Endothelial cell of umbilical vein (primary cell): ENCODE measurements around the gene CREG1. TPM values are rescaled to one million over a fixed set of nuclear protein-coding genes. Genes with fewer than 3 reads are reported as not detected.

Experiments
- BruUV-seq: library from RNA; stranded (reverse); fragments of 400-500 nt; replicated peaks from 2 replicates; lab custom pipeline; 2021; lab: Mats Ljungman, UMichigan
- CTCF ChIA-PET: fragments of 300-600, 350-600 bp; sonication (Branson Sonifier 250); formaldehyde crosslinking; loops from one replicate; lab custom pipeline; 2021; ENCODE audit warnings: antibody characterized with exemption, inconsistent platforms; lab: Charles Lee
- POLR2A ChIA-PET: fragments of 300-600, 350-600 bp; sonication (Branson Sonifier 250); formaldehyde crosslinking; loops from one replicate; lab custom pipeline; 2021; ENCODE audit warnings: antibody characterized with exemption, inconsistent platforms; lab: Charles Lee
- DNase-seq: peaks from one replicate; pipeline ENCODE4 v3.0.0-alpha.2; 2011; ENCODE audit warnings: low read depth, low spot score
- FAIRE-seq: peaks from 2 replicates; lab custom pipeline; 2011; peaks lifted over from hg19 to GRCh38; lab: Jason Lieb, UNC
- H2AFZ ChIP-seq: 2 replicates; pipeline ENCODE4 v1.6.0; 2012; ENCODE audit warnings: low read depth, low read length, control low read depth, inconsistent platforms
- H3K27ac ChIP-seq: 2 replicates; pipeline ENCODE4 v1.5.1; 2011; ENCODE audit warnings: low read depth, mild to moderate bottlenecking, control low read depth, low read length, moderate library complexity; ENCODE audit not compliant: insufficient read depth
- H3K27me3 ChIP-seq, 2 experiments: 2 replicates each; pipeline versions ENCODE4 v1.6.0 to v1.6.1; 2011; ENCODE audit warnings: low read length in 2 of 2, mixed read lengths in 1 of 2; ENCODE audit not compliant: control insufficient read depth in 2 of 2, insufficient read depth in 2 of 2
- H3K36me3 ChIP-seq, 2 experiments: 2 replicates in 1 of 2; 3 replicates in 1 of 2; pipeline ENCODE4 v1.5.1; 2011; ENCODE audit warnings: low read length in 2 of 2, mild to moderate bottlenecking in 1 of 2, moderate library complexity in 1 of 2; ENCODE audit not compliant: control insufficient read depth in 2 of 2, insufficient read depth in 2 of 2; ENCODE audit errors: extremely low read depth in 1 of 2
- H3K4me1 ChIP-seq: 3 replicates; pipeline ENCODE4 v1.5.1; 2011; ENCODE audit warnings: mild to moderate bottlenecking, low read length; ENCODE audit not compliant: control insufficient read depth, insufficient read depth; ENCODE audit errors: extremely low read depth
- H3K4me2 ChIP-seq: 2 replicates; pipeline ENCODE4 v1.6.1; 2011; ENCODE audit warnings: low read length, control low read depth, mixed read lengths; ENCODE audit not compliant: insufficient read depth
- H3K4me3 ChIP-seq, 3 experiments: fragments of 200-600 bp in 1 of 3; sonication (generic), shearing (Covaris generic) in 1 of 3; replicated peaks in 1 of 3; 2 replicates each; pipeline ENCODE4 v1.5.1; 2011 to 2016; ENCODE audit warnings: control low read depth in 3 of 3, low read length in 3 of 3, mild to moderate bottlenecking in 2 of 3, inconsistent platforms in 1 of 3, low read depth in 1 of 3, moderate library complexity in 1 of 3; ENCODE audit not compliant: insufficient read depth in 1 of 3
- H3K79me2 ChIP-seq: 2 replicates; pipeline ENCODE4 v1.6.0; 2012; ENCODE audit warnings: low read length, inconsistent platforms; ENCODE audit not compliant: control insufficient read depth, insufficient read depth
- H3K9ac ChIP-seq: replicated peaks from 2 replicates; pipeline ENCODE3; 2011; ENCODE audit warnings: low read length, control low read depth; ENCODE audit not compliant: insufficient read depth; ENCODE audit errors: extremely low read depth
- H3K9me1 ChIP-seq: replicated peaks from 3 replicates; pipeline ENCODE4 v1.6.0; 2011; ENCODE audit warnings: mild to moderate bottlenecking, low read length; ENCODE audit not compliant: control insufficient read depth, insufficient read depth; ENCODE audit errors: extremely low read depth
- H3K9me3 ChIP-seq: replicated peaks from 2 replicates; pipeline ENCODE4 v1.5.1; 2012; ENCODE audit warnings: low read length, inconsistent platforms; ENCODE audit not compliant: control insufficient read depth, insufficient read depth
- H4K20me1 ChIP-seq: replicated peaks from 2 replicates; pipeline ENCODE3; 2011; ENCODE audit warnings: mild to moderate bottlenecking, low read length; ENCODE audit not compliant: control insufficient read depth, insufficient read depth; ENCODE audit errors: extremely low read depth
- EZH2 ChIP-seq: IDR thresholded peaks from 2 replicates; pipeline ENCODE4 v1.6.1; 2012; ENCODE audit warnings: borderline replicate concordance, low read depth, mild to moderate bottlenecking, moderate library complexity, low read length, inconsistent platforms; ENCODE audit not compliant: severe bottlenecking
- FOS ChIP-seq: IDR thresholded peaks from 2 replicates; pipeline ENCODE4 v1.6.1; 2011; ENCODE audit warnings: mild to moderate bottlenecking, low read length, moderate library complexity, borderline replicate concordance; ENCODE audit not compliant: insufficient read depth
- GATA2 ChIP-seq: IDR thresholded peaks from 2 replicates; pipeline ENCODE4 v1.7.0; 2011; ENCODE audit warnings: low read depth, mild to moderate bottlenecking, moderate library complexity, mixed read lengths, low read length; ENCODE audit not compliant: insufficient read length, insufficient read depth
- JUN ChIP-seq: IDR thresholded peaks from 2 replicates; pipeline ENCODE4 v1.6.1; 2011; ENCODE audit warnings: borderline replicate concordance, low read depth; ENCODE audit not compliant: insufficient read length, insufficient read depth
- MYC ChIP-seq: IDR thresholded peaks from one replicate; pipeline ENCODE4 v1.6.1; 2011; ENCODE audit warnings: mild to moderate bottlenecking, low read depth, low read length
- POLR2A ChIP-seq: IDR thresholded peaks from 2 replicates; pipeline ENCODE4 v1.6.1; 2012; ENCODE audit warnings: low read depth, mild to moderate bottlenecking, control low read depth, low read length
- POLR2AphosphoS5 ChIP-seq: IDR thresholded peaks from 2 replicates; pipeline ENCODE4 v1.6.1; 2012; ENCODE audit warnings: low read depth, mild to moderate bottlenecking, control low read depth, low read length, moderate library complexity; ENCODE audit not compliant: insufficient read depth
- dilution Hi-C: fragments of 300-500 bp; cut with MboI; formaldehyde crosslinking; loops from one replicate; pipeline ENCODE4 v1.15.0; 2019; ENCODE audit warnings: low sequenced_read_pairs; ENCODE audit not compliant: extremely low pct_ligation_motif_present
- intact Hi-C: fragments of 100-400 bp; cut with micrococcal nuclease; formaldehyde crosslinking; loops from one replicate; pipeline ENCODE4 v1.10.0; 2022
- polyA plus RNA-seq, 4 experiments: library from polyadenylated mRNA; depleted of rRNA in 3 of 4; stranded (reverse) in 3 of 4; unstranded in 1 of 4; fragments of >200 nt; gene quantifications; 2 replicates each; pipeline versions ENCODE4 v1.2.1 to v1.2.3, GENCODE V29; 2011 to 2012; ENCODE audit warnings: missing spikeins in 1 of 4
- total RNA-seq: library from RNA; stranded (reverse); gene quantifications from 2 replicates; pipeline ENCODE4 v1.2.3, GENCODE V29; 2021
- TF ChIP-seq, protein P1 (sequence below), 2 donors: IDR thresholded peaks; 1 replicate in 1 of 2; 2 replicates in 1 of 2; pipeline ENCODE4 v1.5.1; 2011; ENCODE audit warnings: low read length in 2 of 2, mild to moderate bottlenecking in 2 of 2, moderate library complexity in 2 of 2, control low read depth in 1 of 2, inconsistent platforms in 1 of 2, low read depth in 1 of 2; ENCODE audit not compliant: insufficient read depth in 1 of 2; ENCODE audit errors: extremely low read depth in 1 of 2
- TF ChIP-seq, protein P2 (sequence below): IDR thresholded peaks from 2 replicates; pipeline ENCODE4 v1.6.1; 2011; ENCODE audit not compliant: insufficient read depth, insufficient read length

Gene CREG1
- total and polyA plus RNA-seq, 2 donors (not counting 3 experiments of a cell fraction or from before 2014, with no cell fraction given), result 10.3 to 15.8 TPM

DNA sequence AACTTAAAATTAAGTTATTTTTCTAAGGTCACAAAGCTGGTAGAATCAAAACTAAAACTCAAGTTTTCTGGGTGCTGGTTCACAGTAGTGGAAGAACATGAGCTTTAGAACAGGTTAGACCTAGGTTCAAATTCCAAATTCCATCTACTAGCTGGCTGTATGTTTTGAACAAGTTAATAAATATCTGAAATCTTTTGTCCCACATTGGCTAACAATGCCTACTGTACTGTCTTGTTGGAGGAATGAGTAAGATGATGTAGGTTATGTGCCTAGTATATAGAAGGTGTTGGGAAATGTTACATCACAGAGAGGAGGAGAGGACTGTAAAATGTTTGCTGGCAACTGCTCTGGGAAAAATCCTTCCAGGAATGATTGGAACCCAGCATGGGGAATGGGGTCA lies 21.2 kb downstream of the CREG1 start:
- no TSS peak for BruUV-seq
- dilution Hi-C loops, result no loop called here
- FAIRE-seq, result no peak

More for the DNA sequence above, 21.2 kb downstream of the CREG1 start:
- TF ChIP-seq MYC (no peak), JUN (no peak), EZH2 (no peak), GATA2 (no peak), FOS (no peak), POLR2A (no peak), POLR2AphosphoS5 (no peak)
- TF ChIP-seq, protein P1, sequence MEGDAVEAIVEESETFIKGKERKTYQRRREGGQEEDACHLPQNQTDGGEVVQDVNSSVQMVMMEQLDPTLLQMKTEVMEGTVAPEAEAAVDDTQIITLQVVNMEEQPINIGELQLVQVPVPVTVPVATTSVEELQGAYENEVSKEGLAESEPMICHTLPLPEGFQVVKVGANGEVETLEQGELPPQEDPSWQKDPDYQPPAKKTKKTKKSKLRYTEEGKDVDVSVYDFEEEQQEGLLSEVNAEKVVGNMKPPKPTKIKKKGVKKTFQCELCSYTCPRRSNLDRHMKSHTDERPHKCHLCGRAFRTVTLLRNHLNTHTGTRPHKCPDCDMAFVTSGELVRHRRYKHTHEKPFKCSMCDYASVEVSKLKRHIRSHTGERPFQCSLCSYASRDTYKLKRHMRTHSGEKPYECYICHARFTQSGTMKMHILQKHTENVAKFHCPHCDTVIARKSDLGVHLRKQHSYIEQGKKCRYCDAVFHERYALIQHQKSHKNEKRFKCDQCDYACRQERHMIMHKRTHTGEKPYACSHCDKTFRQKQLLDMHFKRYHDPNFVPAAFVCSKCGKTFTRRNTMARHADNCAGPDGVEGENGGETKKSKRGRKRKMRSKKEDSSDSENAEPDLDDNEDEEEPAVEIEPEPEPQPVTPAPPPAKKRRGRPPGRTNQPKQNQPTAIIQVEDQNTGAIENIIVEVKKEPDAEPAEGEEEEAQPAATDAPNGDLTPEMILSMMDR (IDR thresholded peaks at IDR 0.05; ENCODE audit: extremely low read depth in 1 of 2, insufficient read depth in 1 of 2, low read depth in 1 of 2, low read length in 2 of 2), result no peak
- TF ChIP-seq, protein P2, sequence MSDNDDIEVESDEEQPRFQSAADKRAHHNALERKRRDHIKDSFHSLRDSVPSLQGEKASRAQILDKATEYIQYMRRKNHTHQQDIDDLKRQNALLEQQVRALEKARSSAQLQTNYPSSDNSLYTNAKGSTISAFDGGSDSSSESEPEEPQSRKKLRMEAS, result no peak
- Histone ChIP-seq H3K36me3 (no peaks in the 10 kb centered on the region), H3K79me2 (no peaks in the 10 kb centered on the region), H3K9me3 (no peaks in the 10 kb centered on the region), H3K9me1 (no peaks in the 10 kb centered on the region), H2AFZ (no peak overlapping the region), H3K4me1 (no peaks in the 10 kb centered on the region), H3K27me3 (peaks cover 0 to 2% of the 10 kb centered on the region in 2 experiments), H3K9ac (no peak overlapping the region), H4K20me1 (no peaks in the 10 kb centered on the region), H3K4me2 (no peak overlapping the region), H3K4me3 (no peak overlapping the region), H3K27ac (no peak overlapping the region)
- ChIA-PET POLR2A (no interaction called here), CTCF (interaction anchor here (0.7 to 5.1 kb wide), 10 partner anchors 9 to 621 kb away, joined by 3 to 78 read pairs (median 8); no protein-coding TSS in a partner anchor)
- no peak for DNase-seq
- intact Hi-C loops, result loop anchor here (2.0 kb wide), 1 partner anchor 622 kb away; no protein-coding TSS in a partner anchor
